Ureter (tissue), 1 donor: ENCODE results near the gene RAB3B. TPM values are rescaled to one million over a fixed set of nuclear protein-coding genes. Genes with fewer than 3 reads are reported as not detected.
"Not testable (repeated sequence)": the region's sequence is repeated elsewhere in the genome, so short reads cannot be mapped to it uniquely, and the experiment has no call there.

Experiments used
- DNase-seq: peaks from one replicate; pipeline ENCODE4 v3.0.0-alpha.2; 2020; ENCODE audit warnings: low spot score
- total RNA-seq: library from RNA; stranded (reverse); gene quantifications from one replicate; pipeline ENCODE4 v1.2.4, GENCODE V29; 2023
- donor health status: DM: yes; HTN: yes; CAD: no.

Gene RAB3B
- total RNA-seq, 1 donor from 2014 or later = 1.4 TPM

DNA sequence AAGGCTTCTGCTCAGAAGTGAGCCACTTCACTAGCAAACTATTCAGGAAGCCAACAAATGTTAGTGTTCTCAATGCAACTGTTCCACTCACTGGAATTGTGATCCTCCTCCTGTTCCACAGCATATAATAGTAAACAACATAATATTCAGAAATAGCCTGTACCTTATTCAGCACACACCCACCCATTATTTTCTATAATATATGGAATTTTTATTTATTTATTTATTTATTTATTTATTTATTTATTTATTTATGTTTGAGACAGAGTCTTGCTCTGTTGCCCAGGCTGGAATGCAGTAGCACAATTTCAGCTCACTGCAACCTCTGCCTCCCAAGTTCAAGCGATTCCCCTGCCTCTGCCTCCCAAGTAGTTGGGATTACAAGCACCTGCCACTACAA lies 117.2 kb downstream of the RAB3B start:
- not testable (repeated sequence) for DNase-seq

DNA sequence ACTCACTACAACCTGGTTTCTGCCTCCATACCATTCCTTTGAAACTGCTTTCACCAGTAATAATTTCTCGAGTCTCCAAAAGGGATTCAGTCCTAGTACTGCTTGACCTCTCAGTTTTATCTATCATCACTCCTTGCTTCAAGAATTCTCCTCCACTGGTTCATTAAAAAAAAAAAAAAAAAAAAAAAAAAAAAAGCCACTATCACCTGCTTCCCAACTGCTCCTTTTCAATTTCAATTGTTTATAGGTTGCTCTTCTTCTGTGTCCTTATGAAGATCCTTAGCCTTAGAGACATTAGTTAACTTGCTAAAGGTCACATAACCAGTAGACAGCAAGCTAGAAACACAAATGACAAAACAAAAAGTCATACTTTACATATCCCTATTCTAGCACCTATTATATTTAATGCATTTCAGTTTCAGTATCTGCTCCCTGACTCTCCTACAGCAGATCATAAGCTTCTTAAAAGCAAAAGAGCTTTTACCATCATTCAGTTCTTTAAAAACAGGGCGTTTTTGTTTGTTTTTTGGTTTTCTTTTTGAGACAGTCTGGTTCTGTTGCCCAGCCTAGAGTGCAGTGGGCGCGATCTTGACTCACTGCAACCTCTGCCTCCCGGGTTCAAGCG lies 119.0 kb downstream of the RAB3B start:
- DNase-seq = no peak

DNA sequence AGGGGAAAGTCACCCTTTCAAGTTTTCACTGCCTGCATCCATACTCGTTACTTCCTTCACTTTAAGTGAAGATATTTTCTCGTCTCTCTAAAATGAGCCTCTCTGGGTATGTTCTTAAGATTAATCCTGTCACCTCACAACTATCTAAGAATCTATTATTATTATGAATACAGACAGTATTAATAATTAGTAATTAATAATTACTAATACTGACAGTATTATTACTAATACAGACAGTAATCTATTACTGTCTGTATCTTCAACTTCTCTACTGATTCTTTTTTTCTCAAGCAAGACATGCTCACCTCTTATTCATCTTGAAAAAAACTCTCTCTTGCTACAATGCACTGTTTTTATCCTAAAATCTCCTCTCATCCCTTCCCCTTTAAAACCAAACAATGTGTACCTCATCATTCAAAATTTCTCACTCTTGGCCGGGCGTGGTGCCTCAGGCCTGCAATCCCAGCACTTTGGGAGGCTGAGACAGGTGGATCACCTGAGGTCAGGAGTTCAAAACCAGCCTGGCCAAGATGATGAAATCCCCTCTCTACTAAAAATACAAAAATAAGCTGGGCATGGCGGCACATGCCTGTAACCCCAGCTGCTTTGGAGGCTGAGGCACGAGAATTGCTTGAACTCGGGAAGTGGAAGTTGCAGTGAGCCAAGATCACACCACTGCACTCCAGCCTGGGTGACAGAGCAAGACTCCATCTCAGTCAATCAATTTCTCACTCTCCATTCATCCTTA lies 119.7 kb downstream of the RAB3B start:
- DNase-seq = no peak

DNA sequence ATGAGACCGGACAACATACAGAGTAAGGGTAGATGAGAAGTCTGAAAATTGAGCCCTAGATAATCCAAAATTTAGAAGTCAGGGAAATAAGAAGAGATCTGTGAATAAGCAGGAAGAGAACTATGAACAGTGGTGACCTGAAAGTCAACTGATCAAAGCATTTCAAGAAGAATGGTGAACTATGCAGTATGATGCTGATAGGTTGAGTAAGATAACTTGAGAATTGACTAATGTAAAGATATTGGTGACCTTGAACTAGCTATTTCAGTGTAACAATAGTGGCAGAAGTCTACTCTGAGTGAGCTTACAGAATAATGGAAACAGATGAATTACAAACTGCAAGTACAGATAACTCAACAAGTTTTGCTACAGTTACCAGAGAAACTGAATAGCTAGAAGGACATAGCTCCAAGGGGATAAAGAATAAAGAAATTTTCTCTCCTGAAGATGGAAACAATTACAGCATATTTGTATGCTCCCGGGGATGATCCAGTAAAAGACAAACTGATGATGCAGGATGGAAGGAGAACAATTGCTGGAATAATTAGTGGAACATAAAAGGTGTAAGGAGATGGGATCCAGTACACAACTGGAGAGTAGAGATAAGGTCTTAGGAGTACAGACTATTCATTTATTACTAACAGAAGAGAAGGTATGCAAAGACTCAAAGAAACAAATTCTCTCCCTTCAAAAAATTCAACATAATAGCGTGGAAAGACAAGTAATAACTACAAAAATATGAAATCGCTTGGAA lies 122.8 kb downstream of the RAB3B start:
- DNase-seq = no peak

DNA sequence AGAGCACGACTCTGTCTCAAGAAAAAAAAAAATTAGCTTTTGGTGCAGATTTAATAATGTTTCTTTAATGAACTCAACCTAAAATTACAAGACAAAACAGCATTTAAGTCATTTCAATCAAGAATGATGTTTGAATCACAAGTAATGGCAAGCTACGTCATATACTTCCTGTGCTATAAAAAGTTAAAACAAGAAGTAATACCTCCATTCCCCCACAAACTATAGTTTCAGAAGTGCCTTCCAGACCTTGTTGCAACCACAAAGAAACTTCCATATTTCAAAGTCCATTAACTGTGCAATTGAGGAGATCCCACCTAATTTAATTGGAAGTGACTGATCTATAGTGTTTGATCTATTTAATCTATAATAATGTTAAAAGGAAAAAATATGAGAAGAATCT lies 127.1 kb downstream of the RAB3B start:
- no peak for DNase-seq

DNA sequence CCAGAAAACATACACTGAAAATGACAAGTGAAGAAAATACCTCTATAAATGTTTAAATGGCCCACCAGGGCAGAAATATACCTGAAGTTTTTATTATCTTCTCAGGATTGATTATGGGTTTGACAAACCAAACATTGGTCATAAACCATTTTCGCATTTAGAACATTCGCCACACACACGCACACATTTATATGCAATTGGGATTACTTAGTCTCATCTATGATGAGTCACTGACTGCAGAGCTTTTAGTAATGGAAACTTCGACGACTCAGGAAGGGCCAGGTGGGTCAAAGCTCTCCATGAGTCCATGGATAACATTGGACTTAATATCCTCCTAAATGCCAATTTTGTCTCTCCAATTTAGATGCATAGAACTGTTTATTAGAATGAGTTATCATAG lies 128.8 kb downstream of the RAB3B start:
- no peak for DNase-seq

DNA sequence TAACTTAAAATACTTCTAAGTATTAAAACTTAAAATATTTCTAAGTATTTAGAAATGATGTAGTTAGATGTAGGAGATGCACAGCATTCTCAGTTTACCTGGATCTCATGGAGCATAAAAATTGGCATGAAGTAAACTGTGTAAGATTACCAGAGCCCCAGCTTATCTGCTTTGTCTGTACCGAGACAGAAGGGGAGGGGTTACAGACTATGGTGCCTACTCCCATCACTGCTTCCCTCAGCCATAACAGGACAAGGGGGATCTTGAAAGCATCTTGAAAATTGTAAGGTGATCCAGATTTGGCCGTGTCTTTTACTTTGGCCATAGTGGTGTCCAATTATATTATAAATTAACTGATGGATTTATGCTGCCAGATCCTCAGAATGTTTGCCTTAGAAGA lies 130.8 kb downstream of the RAB3B start:
- DNase-seq = no peak

DNA sequence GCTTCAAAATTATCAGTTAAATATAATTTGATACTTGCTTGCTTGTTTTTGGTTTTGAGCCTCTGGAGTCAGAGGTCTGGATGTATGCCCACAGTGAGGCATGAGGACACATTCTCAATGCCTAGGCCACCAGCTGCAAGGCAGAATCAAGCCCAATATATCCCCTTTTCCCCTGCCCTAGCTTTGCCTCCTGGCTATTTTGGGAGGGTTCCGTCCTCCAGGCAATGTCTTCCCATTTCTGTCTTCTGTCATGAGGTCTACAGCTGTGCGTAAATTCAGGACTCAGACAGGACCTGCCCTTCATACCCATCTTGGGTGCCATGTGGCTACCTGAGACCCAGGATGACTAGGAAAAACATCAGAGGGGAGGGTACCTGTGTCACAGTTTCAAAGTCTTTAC lies 131.2 kb downstream of the RAB3B start:
- DNase-seq = no peak

DNA sequence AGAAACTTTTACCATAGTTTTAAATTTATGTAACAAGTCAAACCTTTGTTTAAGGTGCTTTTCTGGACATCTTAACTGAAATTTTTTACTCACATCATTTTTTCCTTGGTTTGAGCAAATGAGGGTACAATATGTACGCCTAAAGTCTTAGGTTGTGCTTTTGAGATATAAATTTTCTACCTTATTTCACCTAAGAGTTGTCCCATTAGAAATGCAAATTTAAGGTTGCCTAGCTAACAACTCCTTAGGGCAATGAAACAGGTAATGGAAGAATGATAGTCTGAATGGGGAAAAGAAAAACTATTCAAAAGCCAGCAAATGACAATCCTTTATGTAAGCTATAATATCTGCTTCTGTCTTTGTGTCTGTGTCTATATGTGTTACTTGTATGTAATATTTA lies 131.6 kb downstream of the RAB3B start:
- no peak for DNase-seq

Other genes starting within 250 kb of the RAB3B start
- gene NRDC, start 112.0 kb downstream of the RAB3B start, total RNA-seq = 129 TPM
- gene KTI12, start 43.1 kb upstream of the RAB3B start, total RNA-seq = 5.9 TPM
- gene TXNDC12, start 64.5 kb upstream of the RAB3B start, total RNA-seq = 41.7 TPM
- 61.5 TPM for gene BTF3L4, start 65.6 kb upstream of the RAB3B start, total RNA-seq
- 39.2 TPM for gene ZFYVE9, start 151.4 kb upstream of the RAB3B start, total RNA-seq